ENCODE data around the gene WNT2B.

DNA sequence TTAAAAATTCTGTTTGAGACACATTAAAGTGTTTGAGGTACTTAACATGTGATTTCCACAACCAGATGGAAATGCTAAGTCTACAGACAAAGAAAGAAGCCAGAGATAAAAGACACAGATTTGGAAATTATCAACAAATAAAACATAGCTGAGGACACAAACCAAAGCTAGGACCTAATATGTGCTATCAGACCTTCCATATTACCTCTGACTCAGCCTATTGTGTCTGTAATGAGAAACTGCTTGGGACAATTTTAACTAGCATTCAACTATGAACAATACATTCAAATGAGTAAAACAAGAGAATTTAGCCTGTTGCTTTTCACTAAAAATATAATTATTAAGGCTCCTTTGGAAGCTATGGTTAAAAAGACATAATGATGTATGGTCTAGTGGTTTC is 54.6 kb downstream of the WNT2B start:
- no peak for TF ChIP-seq CTCF (IDR thresholded peaks at IDR 0.05; ENCODE audit: low read depth, low read length)
- no peak for TF ChIP-seq EZH2phosphoT487 (IDR thresholded peaks at IDR 0.05; ENCODE audit: low read depth)

Measured in OCI-LY3 (cell line).